Neural cell (in vitro differentiated cells): ENCODE data around the gene CD177.
"Not testable (repeated sequence)": the region's sequence is repeated elsewhere in the genome, so short reads cannot be mapped to it uniquely, and the experiment has no call there.

Source experiments
- CTCF ChIP-seq: fragments of 450-650 bp; IDR thresholded peaks from 2 replicates; pipeline ENCODE4 v1.5.1; 2014; ENCODE audit warnings: antibody characterized with exemption, mild to moderate bottlenecking, moderate library complexity; ENCODE audit not compliant: poor library complexity, severe bottlenecking
- EP300 ChIP-seq: fragments of 450-650 bp; conservative IDR thresholded peaks from 2 replicates; pipeline ENCODE4 v1.6.1; 2014; ENCODE audit warnings: antibody characterized with exemption, mild to moderate bottlenecking, moderate library complexity; ENCODE audit not compliant: poor library complexity, severe bottlenecking
- EZH2 ChIP-seq: fragments of 200-600, 300-800 bp; shearing (Covaris generic), sonication (generic); IDR thresholded peaks from 2 replicates; pipeline ENCODE4 v1.6.1; 2014; ENCODE audit warnings: antibody characterized with exemption, low read length, borderline replicate concordance, mild to moderate bottlenecking; ENCODE audit not compliant: insufficient read depth, poor library complexity, severe bottlenecking
- MXI1 ChIP-seq: fragments of 450-650 bp; conservative IDR thresholded peaks from 2 replicates; pipeline ENCODE4 v1.6.1; 2014; ENCODE audit warnings: antibody characterized with exemption, mild to moderate bottlenecking; ENCODE audit not compliant: poor library complexity, severe bottlenecking
- POLR2AphosphoS5 ChIP-seq: IDR thresholded peaks from 2 replicates; pipeline ENCODE4 v1.6.1; 2012
- RAD21 ChIP-seq: fragments of 450-650 bp; conservative IDR thresholded peaks from 2 replicates; pipeline ENCODE4 v1.6.1; 2014; ENCODE audit warnings: antibody characterized with exemption, mild to moderate bottlenecking, moderate library complexity
- SMC3 ChIP-seq: fragments of 450-650 bp; conservative IDR thresholded peaks from 2 replicates; pipeline ENCODE4 v1.6.1; 2014; ENCODE audit warnings: antibody characterized with exemption, mild to moderate bottlenecking, moderate library complexity; ENCODE audit not compliant: poor library complexity
- TAF1 ChIP-seq: IDR thresholded peaks from 2 replicates; pipeline ENCODE4 v1.6.1; 2012; ENCODE audit warnings: low read depth
- TF ChIP-seq, protein P1 (sequence below): IDR thresholded peaks from 2 replicates; pipeline ENCODE4 v1.6.1; 2012; ENCODE audit warnings: borderline replicate concordance

DNA sequence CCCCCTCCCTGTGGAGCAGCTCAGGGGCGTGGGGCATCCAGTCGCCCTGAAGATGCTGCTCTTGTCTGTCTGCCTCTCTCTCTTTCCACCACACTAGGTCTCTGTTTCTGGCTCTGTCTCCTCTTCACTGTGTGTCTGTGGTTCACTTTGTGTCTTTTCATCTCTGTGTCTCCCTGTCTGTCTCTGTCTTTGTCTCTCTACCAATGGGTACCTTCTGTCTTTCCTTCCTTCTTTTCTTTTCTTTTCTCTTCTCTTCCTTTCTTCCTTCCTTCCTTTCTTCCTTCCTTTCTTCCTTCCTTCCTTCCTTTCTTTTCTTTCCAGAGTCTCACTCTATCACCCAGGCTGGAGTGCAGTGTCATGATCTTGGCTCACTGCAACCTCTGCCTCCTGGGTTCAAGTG is 13.4 kb upstream of the CD177 start:
- TF ChIP-seq CTCF, TAF1, EZH2, POLR2AphosphoS5, EP300, MXI1, RAD21, SMC3: not testable (repeated sequence)
- TF ChIP-seq, protein P1, sequence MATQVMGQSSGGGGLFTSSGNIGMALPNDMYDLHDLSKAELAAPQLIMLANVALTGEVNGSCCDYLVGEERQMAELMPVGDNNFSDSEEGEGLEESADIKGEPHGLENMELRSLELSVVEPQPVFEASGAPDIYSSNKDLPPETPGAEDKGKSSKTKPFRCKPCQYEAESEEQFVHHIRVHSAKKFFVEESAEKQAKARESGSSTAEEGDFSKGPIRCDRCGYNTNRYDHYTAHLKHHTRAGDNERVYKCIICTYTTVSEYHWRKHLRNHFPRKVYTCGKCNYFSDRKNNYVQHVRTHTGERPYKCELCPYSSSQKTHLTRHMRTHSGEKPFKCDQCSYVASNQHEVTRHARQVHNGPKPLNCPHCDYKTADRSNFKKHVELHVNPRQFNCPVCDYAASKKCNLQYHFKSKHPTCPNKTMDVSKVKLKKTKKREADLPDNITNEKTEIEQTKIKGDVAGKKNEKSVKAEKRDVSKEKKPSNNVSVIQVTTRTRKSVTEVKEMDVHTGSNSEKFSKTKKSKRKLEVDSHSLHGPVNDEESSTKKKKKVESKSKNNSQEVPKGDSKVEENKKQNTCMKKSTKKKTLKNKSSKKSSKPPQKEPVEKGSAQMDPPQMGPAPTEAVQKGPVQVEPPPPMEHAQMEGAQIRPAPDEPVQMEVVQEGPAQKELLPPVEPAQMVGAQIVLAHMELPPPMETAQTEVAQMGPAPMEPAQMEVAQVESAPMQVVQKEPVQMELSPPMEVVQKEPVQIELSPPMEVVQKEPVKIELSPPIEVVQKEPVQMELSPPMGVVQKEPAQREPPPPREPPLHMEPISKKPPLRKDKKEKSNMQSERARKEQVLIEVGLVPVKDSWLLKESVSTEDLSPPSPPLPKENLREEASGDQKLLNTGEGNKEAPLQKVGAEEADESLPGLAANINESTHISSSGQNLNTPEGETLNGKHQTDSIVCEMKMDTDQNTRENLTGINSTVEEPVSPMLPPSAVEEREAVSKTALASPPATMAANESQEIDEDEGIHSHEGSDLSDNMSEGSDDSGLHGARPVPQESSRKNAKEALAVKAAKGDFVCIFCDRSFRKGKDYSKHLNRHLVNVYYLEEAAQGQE: not testable (repeated sequence)
